Mesendoderm (in vitro differentiated cells): ENCODE measurements around the gene SEC31B.
A peak's percentile ranks its signal among the peaks of the same experiment; 100 is the strongest.

Experiments used
- DNase-seq: peaks from one replicate; pipeline ENCODE4 v3.0.0; 2013
- H2AK5ac ChIP-seq: 2 replicates; pipeline ENCODE4 v1.6.1; 2013; ENCODE audit warnings: low read length, inconsistent platforms
- H2BK120ac ChIP-seq: 2 replicates; pipeline ENCODE4 v1.6.1; 2013; ENCODE audit warnings: low read depth, mild to moderate bottlenecking, low read length, moderate library complexity, mixed read lengths
- H2BK15ac ChIP-seq: replicated peaks from 2 replicates; pipeline ENCODE4 v1.6.1; 2013; ENCODE audit warnings: low read depth, mild to moderate bottlenecking, moderate library complexity
- H2BK5ac ChIP-seq: 2 replicates; pipeline ENCODE4 v1.6.1; 2013; ENCODE audit warnings: low read length, inconsistent platforms
- H3K18ac ChIP-seq: 2 replicates; pipeline ENCODE4 v1.6.1; 2013; ENCODE audit warnings: mild to moderate bottlenecking, low read length, mixed read lengths
- H3K23ac ChIP-seq: one replicate; pipeline ENCODE4 v1.6.1; 2013; ENCODE audit warnings: low read length
- H3K27ac ChIP-seq: 2 replicates; pipeline ENCODE4 v1.5.1; 2013; ENCODE audit warnings: low read depth, mild to moderate bottlenecking, inconsistent platforms, low read length, moderate library complexity
- H3K27me3 ChIP-seq: 2 replicates; pipeline ENCODE4 v1.6.1; 2013; ENCODE audit warnings: low read length, control low read depth, mild to moderate bottlenecking, inconsistent platforms; ENCODE audit not compliant: insufficient read depth, poor library complexity
- H3K36me3 ChIP-seq: 2 replicates; pipeline ENCODE4 v1.6.1; 2013; ENCODE audit warnings: low read length, inconsistent platforms; ENCODE audit not compliant: control insufficient read depth, insufficient read depth
- H3K4ac ChIP-seq: one replicate; pipeline ENCODE4 v1.6.1; 2013; ENCODE audit warnings: low read depth, mild to moderate bottlenecking, low read length, moderate library complexity
- H3K4me1 ChIP-seq: 2 replicates; pipeline ENCODE4 v1.6.1; 2013; ENCODE audit warnings: low read depth, low read length, inconsistent platforms; ENCODE audit not compliant: control insufficient read depth
- H3K4me2 ChIP-seq: 2 replicates; pipeline ENCODE4 v1.6.1; 2013; ENCODE audit warnings: low read length
- H3K4me3 ChIP-seq: 2 replicates; pipeline ENCODE4 v1.5.1; 2013; ENCODE audit warnings: mild to moderate bottlenecking, low read length
- H3K56ac ChIP-seq: one replicate; pipeline ENCODE4 v1.6.1; 2013; ENCODE audit warnings: low read length
- H3K79me1 ChIP-seq: 2 replicates; pipeline ENCODE4 v1.6.1; 2013; ENCODE audit warnings: low read length, inconsistent platforms
- H3K79me2 ChIP-seq: 2 replicates; pipeline ENCODE4 v1.6.1; 2013; ENCODE audit warnings: mild to moderate bottlenecking, low read length; ENCODE audit not compliant: control insufficient read depth, insufficient read depth
- H3K9ac ChIP-seq: 2 replicates; pipeline ENCODE4 v1.6.1; 2013; ENCODE audit warnings: low read length, inconsistent platforms
- H4K5ac ChIP-seq: one replicate; pipeline ENCODE4 v1.6.1; 2013; ENCODE audit warnings: low read length
- H4K8ac ChIP-seq: one replicate; pipeline ENCODE4 v1.6.1; 2013; ENCODE audit warnings: low read depth, mild to moderate bottlenecking, control low read depth, low read length, moderate library complexity
- WGBS: extraction: QIAGEN DNeasy Blood & Tissue Kit; methylation state at CpG from one replicate; pipeline ENCODE4 v1.1.7; 2013; ENCODE audit warnings: low lambda C conversion rate, missing lambda C conversion rate; ENCODE audit not compliant: insufficient coverage; ENCODE audit errors: extremely low coverage; 5-methylcytosine and 5-hydroxymethylcytosine counted together

The SEC31B gene

GRCh38 chr10:100483876-100484666, 35.6 kb downstream of the SEC31B start:
- Histone ChIP-seq H4K8ac (no peak overlapping the region), H3K27me3 (peaks cover 15% of the 10 kb centered on the region), H3K36me3 (no peaks in the 10 kb centered on the region)

GRCh38 chr10:100482834-100483185, 36.9 kb downstream of the SEC31B start:
- no peak overlapping the region for H3K18ac ChIP-seq
- no peak overlapping the region for H3K4me2 ChIP-seq
- H3K4me3 ChIP-seq, result no peak overlapping the region
- H3K23ac ChIP-seq, result no peak overlapping the region
- peaks cover 15% of the 10 kb centered on the region for H3K27me3 ChIP-seq
- WGBS, result no CpG with 5 or more reads among the region's 5 CpGs
- no peaks in the 10 kb centered on the region for H3K79me1 ChIP-seq
- no peak for DNase-seq
- no peak overlapping the region for H4K8ac ChIP-seq
- no peaks in the 10 kb centered on the region for H3K36me3 ChIP-seq
- H3K4me1 ChIP-seq, result peaks cover 3% of the 10 kb centered on the region
- no peak overlapping the region for H3K4ac ChIP-seq
- no peak overlapping the region for H2BK15ac ChIP-seq
- no peak overlapping the region for H3K9ac ChIP-seq
- no peak overlapping the region for H2BK120ac ChIP-seq
- no peak overlapping the region for H4K5ac ChIP-seq
- H2BK5ac ChIP-seq, result no peak overlapping the region
- no peak overlapping the region for H3K27ac ChIP-seq
- H3K56ac ChIP-seq, result no peak overlapping the region
- H2AK5ac ChIP-seq, result no peak overlapping the region
- no peaks in the 10 kb centered on the region for H3K79me2 ChIP-seq

More at GRCh38 chr10:100483876-100484666, 35.6 kb downstream of the SEC31B start:
- Histone ChIP-seq H3K4me2 (no peak overlapping the region), H3K27ac (no peak overlapping the region), H3K4me3 (no peak overlapping the region), H3K4ac (no peak overlapping the region), H2AK5ac (no peak overlapping the region), H2BK15ac (no peak overlapping the region), H3K79me2 (no peaks in the 10 kb centered on the region), H3K4me1 (peaks cover 3% of the 10 kb centered on the region), H2BK120ac (no peak overlapping the region), H3K56ac (no peak overlapping the region), H3K18ac (no peak overlapping the region), H3K79me1 (no peaks in the 10 kb centered on the region), H3K9ac (no peak overlapping the region), H3K23ac (no peak overlapping the region), H4K5ac (no peak overlapping the region), H2BK5ac (no peak overlapping the region)
- DNase-seq, result no peak
- WGBS, result no CpG with 5 or more reads among the region's 5 CpGs

GRCh38 chr10:100482181-100482833, 37.4 kb downstream of the SEC31B start:
- peak; percentile 81 for DNase-seq

GRCh38 chr10:100481462-100482081, 38.1 kb downstream of the SEC31B start:
- H4K8ac ChIP-seq, result no peak overlapping the region
- H3K18ac ChIP-seq, result no peak overlapping the region
- peak overlapping the region; percentile 57 for H3K4me2 ChIP-seq
- no peaks in the 10 kb centered on the region for H3K36me3 ChIP-seq
- no peak overlapping the region for H3K4me3 ChIP-seq
- H3K23ac ChIP-seq, result no peak overlapping the region
- no CpG with 5 or more reads among the region's 19 CpGs for WGBS
- H2BK15ac ChIP-seq, result no peak overlapping the region
- no peak overlapping the region for H3K4ac ChIP-seq
- no peak overlapping the region for H3K9ac ChIP-seq
- H3K79me2 ChIP-seq, result no peaks in the 10 kb centered on the region
- H3K27me3 ChIP-seq, result peaks cover 15% of the 10 kb centered on the region
- no peak overlapping the region for H3K27ac ChIP-seq
- H3K56ac ChIP-seq, result no peak overlapping the region
- H3K4me1 ChIP-seq, result peaks cover 3% of the 10 kb centered on the region
- H2BK120ac ChIP-seq, result no peak overlapping the region
- H2AK5ac ChIP-seq, result no peak overlapping the region
- H2BK5ac ChIP-seq, result no peak overlapping the region
- no peak overlapping the region for H4K5ac ChIP-seq
- DNase-seq, result peak; percentile 89
- H3K79me1 ChIP-seq, result no peaks in the 10 kb centered on the region

More at GRCh38 chr10:100482181-100482833, 37.4 kb downstream of the SEC31B start:
- Histone ChIP-seq H4K8ac (no peak overlapping the region), H3K4me1 (peaks cover 3% of the 10 kb centered on the region), H2AK5ac (no peak overlapping the region), H3K56ac (no peak overlapping the region), H2BK120ac (no peak overlapping the region), H2BK15ac (no peak overlapping the region), H3K27me3 (peaks cover 15% of the 10 kb centered on the region), H3K36me3 (no peaks in the 10 kb centered on the region), H3K4me2 (peak overlapping the region; percentile 57), H2BK5ac (no peak overlapping the region), H3K9ac (peak overlapping the region; percentile 44), H3K18ac (no peak overlapping the region), H3K23ac (no peak overlapping the region), H3K4ac (no peak overlapping the region), H3K79me1 (no peaks in the 10 kb centered on the region), H3K79me2 (no peaks in the 10 kb centered on the region), H4K5ac (no peak overlapping the region), H3K27ac (no peak overlapping the region), H3K4me3 (no peak overlapping the region)
- no CpG with 5 or more reads among the region's 59 CpGs for WGBS

- no peak overlapping the region for H3K4me2 ChIP-seq
- H3K56ac ChIP-seq, result no peak overlapping the region
- no peak overlapping the region for H3K27ac ChIP-seq
- H3K79me1 ChIP-seq, result no peaks in the 10 kb centered on the region
- H3K4me1 ChIP-seq, result no peaks in the 10 kb centered on the region
- H3K9ac ChIP-seq, result no peak overlapping the region
- no peak overlapping the region for H2BK5ac ChIP-seq
- H3K27me3 ChIP-seq, result peaks cover 15% of the 10 kb centered on the region
- no peak overlapping the region for H3K23ac ChIP-seq
- no peaks in the 10 kb centered on the region for H3K36me3 ChIP-seq
- H4K8ac ChIP-seq, result no peak overlapping the region
- H2BK15ac ChIP-seq, result no peak overlapping the region
- DNase-seq, result no peak
- no peaks in the 10 kb centered on the region for H3K79me2 ChIP-seq
- no peak overlapping the region for H3K4ac ChIP-seq
- H3K4me3 ChIP-seq, result no peak overlapping the region
- no peak overlapping the region for H2BK120ac ChIP-seq
- H2AK5ac ChIP-seq, result no peak overlapping the region
- no CpG with 5 or more reads among the region's 2 CpGs for WGBS
- no peak overlapping the region for H4K5ac ChIP-seq
- H3K18ac ChIP-seq, result no peak overlapping the region
Measured at GRCh38 chr10:100480002-100480401, 39.7 kb downstream of the SEC31B start.
